Epithelial cell of esophagus (primary cell): ENCODE data around the gene SMIM10.

ENCODE experiments used
- DNase-seq: peaks from one replicate; pipeline ENCODE4 v3.0.0; 2010; ENCODE audit warnings: low read depth
- H3K4me3 ChIP-seq: 2 replicates; pipeline ENCODE4 v1.5.1; 2011; ENCODE audit warnings: mild to moderate bottlenecking, low read length, control low read depth
- TF ChIP-seq, protein P1 (sequence below): IDR thresholded peaks from 2 replicates; pipeline ENCODE4 v1.5.1; 2011; ENCODE audit warnings: low read depth, mild to moderate bottlenecking, low read length, control low read depth, inconsistent platforms; ENCODE audit not compliant: insufficient read depth; ENCODE audit errors: missing control alignments

SMIM10 gene

GRCh38 chrX:134998246-134998645, 7.5 kb downstream of the SMIM10 start:
- DNase-seq, result no peak
- H3K4me3 ChIP-seq, result no peak overlapping the region
- TF ChIP-seq, protein P1, sequence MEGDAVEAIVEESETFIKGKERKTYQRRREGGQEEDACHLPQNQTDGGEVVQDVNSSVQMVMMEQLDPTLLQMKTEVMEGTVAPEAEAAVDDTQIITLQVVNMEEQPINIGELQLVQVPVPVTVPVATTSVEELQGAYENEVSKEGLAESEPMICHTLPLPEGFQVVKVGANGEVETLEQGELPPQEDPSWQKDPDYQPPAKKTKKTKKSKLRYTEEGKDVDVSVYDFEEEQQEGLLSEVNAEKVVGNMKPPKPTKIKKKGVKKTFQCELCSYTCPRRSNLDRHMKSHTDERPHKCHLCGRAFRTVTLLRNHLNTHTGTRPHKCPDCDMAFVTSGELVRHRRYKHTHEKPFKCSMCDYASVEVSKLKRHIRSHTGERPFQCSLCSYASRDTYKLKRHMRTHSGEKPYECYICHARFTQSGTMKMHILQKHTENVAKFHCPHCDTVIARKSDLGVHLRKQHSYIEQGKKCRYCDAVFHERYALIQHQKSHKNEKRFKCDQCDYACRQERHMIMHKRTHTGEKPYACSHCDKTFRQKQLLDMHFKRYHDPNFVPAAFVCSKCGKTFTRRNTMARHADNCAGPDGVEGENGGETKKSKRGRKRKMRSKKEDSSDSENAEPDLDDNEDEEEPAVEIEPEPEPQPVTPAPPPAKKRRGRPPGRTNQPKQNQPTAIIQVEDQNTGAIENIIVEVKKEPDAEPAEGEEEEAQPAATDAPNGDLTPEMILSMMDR, result no peak

DNA sequence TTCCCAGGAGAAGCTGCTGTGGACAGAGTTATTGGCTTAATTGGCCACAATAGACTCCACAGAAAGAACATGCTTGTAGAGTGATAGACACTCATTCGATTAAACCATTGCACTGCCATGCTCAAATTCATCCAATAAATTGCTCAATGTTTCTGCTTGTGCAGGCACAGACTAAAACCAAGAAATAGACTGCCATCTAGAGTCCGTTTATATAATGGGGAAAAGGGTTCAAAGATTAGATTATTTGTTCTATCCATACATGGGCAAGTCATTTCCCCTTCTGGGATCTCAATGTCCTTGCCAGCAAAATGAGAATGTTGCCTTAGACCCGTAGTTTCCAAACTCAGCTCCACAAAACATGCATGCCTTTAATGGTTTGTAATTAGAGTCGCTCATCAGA, 8.7 kb downstream of the SMIM10 start:
- peak; percentile 43 for DNase-seq
- TF ChIP-seq, protein P1, result peak; percentile 45
- H3K4me3 ChIP-seq, result no peak overlapping the region

DNA sequence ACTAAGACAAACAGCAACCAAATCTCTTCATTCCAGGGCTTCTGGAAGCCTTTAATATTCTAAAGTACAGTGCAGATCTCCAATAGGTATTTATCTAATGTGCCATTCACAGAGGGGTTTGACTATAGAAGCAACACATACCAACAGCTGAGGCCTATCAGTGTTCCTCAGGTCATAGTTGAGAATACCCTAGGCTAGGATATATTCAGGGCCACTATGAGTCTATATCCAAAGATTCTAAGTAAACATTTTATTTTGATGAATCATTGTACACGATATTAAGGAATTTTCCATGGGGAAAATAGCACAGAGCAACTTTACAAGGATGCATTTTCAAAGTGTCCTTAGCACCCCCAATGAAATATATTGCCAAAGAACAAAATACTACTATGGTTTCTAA, 9.7 kb downstream of the SMIM10 start:
- H3K4me3 ChIP-seq, result no peak overlapping the region
- TF ChIP-seq, protein P1, result no peak
- DNase-seq, result no peak

GRCh38 chrX:135003876-135004623, 13.3 kb downstream of the SMIM10 start:
- peak overlapping the region; percentile 48 for H3K4me3 ChIP-seq
- DNase-seq, result peak; percentile 89
- TF ChIP-seq, protein P1, result no peak

DNA sequence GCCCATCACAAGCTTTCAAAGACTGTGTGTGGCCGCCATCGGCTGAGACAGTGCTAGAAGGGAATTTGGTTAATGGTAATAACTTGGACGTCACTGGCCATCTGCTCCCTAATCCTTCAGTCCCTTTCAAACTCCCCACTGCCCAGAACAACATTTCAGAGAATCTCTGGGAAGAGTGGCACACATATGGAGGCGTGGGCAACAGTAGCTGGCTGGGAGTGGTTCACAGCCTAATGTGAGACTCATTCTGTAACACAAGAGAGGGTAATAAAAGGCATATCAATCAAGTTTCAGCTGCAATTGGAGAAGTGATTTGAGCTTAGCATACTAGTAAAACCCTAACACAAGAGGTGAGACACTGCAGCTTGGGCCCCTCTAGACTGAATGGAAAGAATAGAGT, 15.4 kb downstream of the SMIM10 start:
- no peak overlapping the region for H3K4me3 ChIP-seq
- no peak for DNase-seq
- TF ChIP-seq, protein P1, result no peak

DNA sequence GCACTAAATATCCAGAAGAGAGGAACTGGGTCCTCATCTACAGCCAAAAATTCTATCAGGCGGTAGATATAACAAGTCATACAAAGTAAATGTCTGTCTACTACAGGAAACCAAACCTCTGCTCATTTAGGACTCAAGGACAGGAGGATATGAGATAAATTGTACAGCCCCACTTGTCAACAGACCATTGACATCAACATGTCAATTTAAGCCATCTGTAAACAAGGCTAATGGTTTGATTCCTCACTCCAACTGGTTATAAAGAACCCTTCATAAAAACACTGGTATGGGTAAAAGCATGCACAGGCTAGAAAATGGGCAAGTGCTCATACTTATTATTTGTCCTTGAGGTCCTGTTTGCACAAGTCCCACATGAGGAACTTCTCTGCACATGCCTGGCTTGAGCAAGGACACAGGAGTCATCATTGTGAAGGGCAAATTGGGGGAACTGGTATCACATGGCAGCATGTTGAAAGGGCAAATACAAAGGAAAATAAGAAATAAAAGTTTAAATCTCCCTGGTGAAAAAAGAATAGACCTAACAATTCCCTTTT, 18.3 kb downstream of the SMIM10 start:
- TF ChIP-seq, protein P1, result no peak
- H3K4me3 ChIP-seq, result no peak overlapping the region
- no peak for DNase-seq

DNA sequence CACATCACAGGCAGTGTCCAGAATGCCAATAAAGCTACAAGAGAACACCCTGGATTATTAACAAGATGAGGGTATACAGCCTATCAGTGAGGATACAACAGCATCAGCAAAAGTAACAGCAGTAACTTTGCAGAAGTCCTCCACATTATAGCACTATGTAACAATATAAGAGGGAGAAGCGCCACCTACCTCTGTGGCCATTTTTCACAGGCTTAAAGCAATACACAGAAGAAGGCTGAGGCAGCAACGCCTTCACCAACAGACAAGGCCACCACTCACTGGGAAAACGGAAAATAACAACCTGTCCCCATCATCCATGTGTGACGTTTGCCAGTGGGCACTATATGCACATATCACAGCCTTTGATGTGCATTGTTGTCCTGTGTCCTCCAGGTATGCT, 19.0 kb downstream of the SMIM10 start:
- DNase-seq, result no peak
- TF ChIP-seq, protein P1, result no peak

More for the DNA sequence above, 19.0 kb downstream of the SMIM10 start:
- H3K4me3 ChIP-seq, result no peak overlapping the region
